ENCODE measurements around the gene AIP. TPM values are rescaled to one million over a fixed set of nuclear protein-coding genes. Genes with fewer than 3 reads are reported as not detected.

AIP gene
- total and polyA plus RNA-seq, 10 donors: 72.2 to 146 (median 92.6) TPM

DNA sequence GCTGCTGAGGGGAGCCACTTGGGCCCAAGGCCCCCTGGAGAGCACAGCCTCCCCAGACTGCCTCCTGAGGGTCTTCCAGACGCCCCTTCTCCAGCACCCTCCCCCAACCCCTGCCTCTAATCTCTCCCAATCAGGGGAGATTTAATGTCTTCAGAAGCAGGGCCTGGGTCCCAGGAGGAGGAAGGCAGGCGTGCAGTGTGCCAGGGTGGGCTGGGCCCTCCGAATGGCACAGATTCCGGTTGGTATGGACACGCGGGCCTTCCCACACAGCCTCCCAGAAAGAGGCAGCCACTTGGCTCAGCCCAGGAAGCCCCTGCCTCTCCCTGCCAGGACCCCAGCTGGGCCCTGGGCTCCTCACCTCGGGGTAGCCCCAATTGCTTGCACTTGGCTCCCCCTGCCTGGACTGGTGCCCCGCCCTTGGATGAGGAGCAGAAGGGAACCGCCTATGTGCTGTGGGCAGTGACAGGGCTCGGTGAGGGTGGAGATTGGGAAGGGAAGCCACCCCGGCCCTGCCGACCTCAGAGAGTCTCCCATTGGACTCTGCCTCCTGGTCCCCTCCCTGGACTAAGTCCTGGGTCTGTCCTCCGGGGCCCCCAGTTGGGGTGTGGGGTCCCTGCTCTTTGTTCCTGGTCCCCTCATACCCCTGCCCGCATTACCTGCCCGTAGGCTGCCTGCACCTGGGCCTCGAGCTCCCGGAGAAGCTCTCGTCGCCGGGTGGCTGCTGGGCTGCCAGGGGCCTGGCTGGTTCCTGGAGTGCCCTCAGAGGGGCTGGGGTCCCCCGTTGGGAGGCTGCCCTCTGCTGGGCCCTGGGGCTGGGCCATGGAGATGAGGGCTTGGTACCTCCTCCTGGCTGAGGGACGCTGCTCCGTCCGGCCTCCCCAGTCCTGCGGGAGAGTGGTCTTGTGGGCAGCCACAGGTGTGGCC is 41.0 kb downstream of the AIP start:
- 69 to 88% (median 84%) methylated on average over 8 to 25 of the region's 25 CpGs for WGBS, 5 donors
- TF ChIP-seq POLR2A (IDR thresholded peaks at IDR 0.05): no peak
- TF ChIP-seq, protein P1, sequence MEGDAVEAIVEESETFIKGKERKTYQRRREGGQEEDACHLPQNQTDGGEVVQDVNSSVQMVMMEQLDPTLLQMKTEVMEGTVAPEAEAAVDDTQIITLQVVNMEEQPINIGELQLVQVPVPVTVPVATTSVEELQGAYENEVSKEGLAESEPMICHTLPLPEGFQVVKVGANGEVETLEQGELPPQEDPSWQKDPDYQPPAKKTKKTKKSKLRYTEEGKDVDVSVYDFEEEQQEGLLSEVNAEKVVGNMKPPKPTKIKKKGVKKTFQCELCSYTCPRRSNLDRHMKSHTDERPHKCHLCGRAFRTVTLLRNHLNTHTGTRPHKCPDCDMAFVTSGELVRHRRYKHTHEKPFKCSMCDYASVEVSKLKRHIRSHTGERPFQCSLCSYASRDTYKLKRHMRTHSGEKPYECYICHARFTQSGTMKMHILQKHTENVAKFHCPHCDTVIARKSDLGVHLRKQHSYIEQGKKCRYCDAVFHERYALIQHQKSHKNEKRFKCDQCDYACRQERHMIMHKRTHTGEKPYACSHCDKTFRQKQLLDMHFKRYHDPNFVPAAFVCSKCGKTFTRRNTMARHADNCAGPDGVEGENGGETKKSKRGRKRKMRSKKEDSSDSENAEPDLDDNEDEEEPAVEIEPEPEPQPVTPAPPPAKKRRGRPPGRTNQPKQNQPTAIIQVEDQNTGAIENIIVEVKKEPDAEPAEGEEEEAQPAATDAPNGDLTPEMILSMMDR (IDR thresholded peaks at IDR 0.05 in 8 of 11, conservative IDR thresholded peaks at IDR 0.05 in 3 of 11): no peak
- no peak for TF ChIP-seq POLR2AphosphoS5 (IDR thresholded peaks at IDR 0.05)

DNA sequence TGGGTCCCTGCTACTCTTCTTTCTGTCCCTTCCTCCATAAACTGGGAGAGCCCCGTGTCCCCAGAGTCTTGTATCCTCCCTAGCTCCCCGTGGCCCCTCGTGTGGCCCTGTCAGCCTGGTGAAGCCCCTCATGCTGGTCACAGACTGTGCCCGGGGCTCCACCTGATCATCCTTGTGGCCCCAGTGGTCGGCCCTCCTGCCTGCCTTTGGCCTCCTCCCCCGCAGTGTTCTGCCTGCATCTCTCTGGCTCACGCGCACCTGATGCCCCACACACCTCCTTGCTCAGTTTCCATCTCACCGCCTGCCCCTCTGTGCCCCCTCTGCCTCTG is 41.6 kb downstream of the AIP start:
- H3K27me3 ChIP-seq (replicated peaks in 1 of 7): peaks cover 0 to 18% (median 0%) of the 10 kb centered on the region in 7 donors
- H3K27ac ChIP-seq: no peak overlapping the region
- peak; percentile 42 for DNase-seq
- intact Hi-C loops (cut with DNase I; ENCODE audit: low total_unique reads): no loop called here
- H3K4me1 ChIP-seq: no peaks in the 10 kb centered on the region
- WGBS, 5 donors: 85 to 90% (median 87%) methylated on average over 9 of the region's 9 CpGs
- no peaks in the 10 kb centered on the region for H3K36me3 ChIP-seq
- no peaks in the 10 kb centered on the region for H3K9me3 ChIP-seq
- no peak overlapping the region for H3K4me3 ChIP-seq
- TF ChIP-seq POLR2A (IDR thresholded peaks at IDR 0.05) (no peak), POLR2AphosphoS5 (IDR thresholded peaks at IDR 0.05) (no peak)
- TF ChIP-seq, protein P1 (IDR thresholded peaks at IDR 0.05 in 8 of 11, conservative IDR thresholded peaks at IDR 0.05 in 3 of 11): no peak

More for the DNA sequence above, 41.0 kb downstream of the AIP start:
- intact Hi-C loops (cut with DNase I; ENCODE audit: low total_unique reads): no loop called here
- no peak overlapping the region for H3K27ac ChIP-seq
- H3K4me1 ChIP-seq: no peaks in the 10 kb centered on the region
- H3K27me3 ChIP-seq (replicated peaks in 1 of 7): peaks cover 0 to 18% (median 0%) of the 10 kb centered on the region in 7 donors
- DNase-seq: peak; percentile 58
- H3K9me3 ChIP-seq: no peaks in the 10 kb centered on the region
- H3K36me3 ChIP-seq: no peaks in the 10 kb centered on the region
- H3K4me3 ChIP-seq: no peak overlapping the region

DNA sequence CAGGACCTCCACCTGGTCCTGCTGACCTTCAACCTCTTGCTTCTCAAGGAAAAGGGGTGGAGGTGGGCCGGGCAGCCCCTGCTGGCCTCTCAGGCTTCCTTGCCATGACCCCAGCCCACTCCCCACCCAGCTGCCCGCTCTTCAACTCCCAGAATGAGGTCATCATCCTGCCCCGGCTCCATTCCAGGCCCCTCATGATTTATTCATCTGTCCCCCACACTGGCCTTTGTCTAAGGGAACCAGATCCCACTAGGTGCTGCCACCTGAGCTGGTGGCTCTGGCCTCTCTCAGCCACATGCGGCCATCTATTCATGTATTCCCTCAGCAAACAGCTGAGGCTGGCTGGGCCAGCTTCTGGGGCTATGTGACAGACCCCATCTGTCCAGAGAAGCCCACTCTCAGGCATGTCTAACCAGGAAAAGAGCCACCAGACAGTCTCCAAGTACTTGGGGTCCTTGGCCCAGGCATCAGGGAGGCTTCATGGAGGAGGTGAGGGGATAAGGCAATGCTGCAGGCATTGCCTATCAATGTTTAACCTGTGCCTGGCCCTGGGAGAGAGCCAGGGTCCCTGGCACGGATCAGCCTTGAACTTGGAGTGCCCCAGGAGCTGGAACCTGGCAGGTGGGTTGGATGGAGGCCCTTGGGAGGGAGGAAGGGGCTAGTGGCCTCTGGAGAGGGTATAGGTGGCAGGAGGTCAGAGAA is 42.6 kb downstream of the AIP start:
- H3K27me3 ChIP-seq (replicated peaks in 1 of 7): peaks cover 0 to 25% (median 0%) of the 10 kb centered on the region in 7 donors
- intact Hi-C loops (cut with DNase I; ENCODE audit: low total_unique reads): no loop called here
- no peak overlapping the region for H3K4me3 ChIP-seq
- H3K27ac ChIP-seq: no peak overlapping the region
- 68 to 86% (median 73%) methylated on average over 5 of the region's 5 CpGs for WGBS, 5 donors
- H3K4me1 ChIP-seq: no peaks in the 10 kb centered on the region
- no peak for DNase-seq
- TF ChIP-seq, protein P1 (IDR thresholded peaks at IDR 0.05 in 8 of 11, conservative IDR thresholded peaks at IDR 0.05 in 3 of 11): no peak
- no peak for TF ChIP-seq POLR2A (IDR thresholded peaks at IDR 0.05)
- no peak for TF ChIP-seq POLR2AphosphoS5 (IDR thresholded peaks at IDR 0.05)
- H3K36me3 ChIP-seq: no peaks in the 10 kb centered on the region
- H3K9me3 ChIP-seq: no peaks in the 10 kb centered on the region

DNA sequence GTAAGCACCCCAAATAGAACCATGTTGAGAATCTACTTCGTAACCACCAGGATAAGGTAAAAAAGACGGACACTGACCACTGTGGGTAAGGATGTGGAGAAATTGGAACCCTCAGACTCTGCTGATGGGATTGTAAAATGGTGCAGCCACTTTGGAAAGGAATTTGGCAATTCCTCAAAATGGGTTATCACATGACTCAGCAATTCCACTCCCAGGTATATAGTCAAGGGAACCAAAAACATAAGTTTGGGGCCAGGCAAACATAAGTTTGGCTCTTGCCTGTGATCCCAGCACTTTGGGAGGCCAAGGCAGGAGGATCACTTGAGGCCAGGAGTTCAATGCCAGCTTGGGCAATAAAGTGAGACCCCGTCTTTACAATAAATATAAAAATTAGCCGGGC is 45.5 kb downstream of the AIP start:
- DNase-seq: no peak
- TF ChIP-seq POLR2AphosphoS5 (IDR thresholded peaks at IDR 0.05): no peak
- TF ChIP-seq, protein P1 (IDR thresholded peaks at IDR 0.05 in 8 of 11, conservative IDR thresholded peaks at IDR 0.05 in 3 of 11): no peak
- TF ChIP-seq POLR2A (IDR thresholded peaks at IDR 0.05): no peak
- intact Hi-C loops (cut with DNase I; ENCODE audit: low total_unique reads): no loop called here
- Histone ChIP-seq H3K4me3 (no peak overlapping the region), H3K36me3 (no peaks in the 10 kb centered on the region), H3K27me3 (replicated peaks in 1 of 7) (peaks cover 0 to 24% (median 0%) of the 10 kb centered on the region in 7 donors), H3K27ac (no peak overlapping the region), H3K9me3 (peaks cover 0 to 11% (median 6%) of the 10 kb centered on the region in 8 donors), H3K4me1 (no peaks in the 10 kb centered on the region)
- WGBS, 5 donors: 85 to 94% (median 89%) methylated on average over 4 of the region's 4 CpGs

Data from spleen (tissue), 11 donors.